GM21423 (cell line): ENCODE data around the gene WDR31.
"Not testable (repeated sequence)": the region's sequence is repeated elsewhere in the genome, so short reads cannot be mapped to it uniquely, and the experiment has no call there.

Experiments
- ATAC-seq: cut with Tn5 transposase; IDR thresholded peaks from one replicate; pipeline ENCODE4 v1.9.1; 2021; ENCODE audit warnings: mild to moderate bottlenecking, moderate library complexity; ENCODE audit not compliant: unreplicated experiment

The WDR31 gene

GRCh38 chr9:113368982-113369854 lies 29.1 kb upstream of the WDR31 start:
- ATAC-seq: no peak

DNA sequence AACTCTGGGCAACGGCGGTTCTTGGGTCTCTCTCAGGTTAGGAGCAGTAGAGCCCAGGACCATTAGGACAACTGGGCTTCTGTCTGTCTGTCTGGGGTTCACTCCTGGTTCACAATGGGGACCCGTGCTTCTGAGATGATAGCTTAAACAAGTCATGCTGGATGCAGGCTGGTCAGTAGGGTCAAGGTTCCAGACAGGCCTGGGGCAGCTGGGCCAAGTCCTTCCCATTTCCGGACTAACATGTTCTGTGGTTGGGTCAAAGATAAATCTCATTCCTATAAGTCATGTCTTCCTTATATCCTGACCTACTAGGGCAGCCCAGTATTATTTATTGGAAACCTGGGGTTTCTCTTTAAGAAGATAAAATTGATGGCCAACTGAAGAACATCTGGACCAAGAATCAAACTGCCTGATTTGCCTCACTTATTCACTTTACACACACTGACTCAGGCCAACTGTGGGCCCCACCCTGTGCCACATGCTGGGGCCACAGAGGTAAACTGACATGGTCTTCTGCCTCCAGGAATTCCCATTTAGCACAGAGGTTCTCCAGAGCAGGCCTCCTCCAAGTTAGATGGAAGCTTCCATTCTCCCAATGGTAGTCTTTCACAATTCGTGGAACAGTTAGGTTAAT lies 28.4 kb upstream of the WDR31 start:
- no peak for ATAC-seq

- ATAC-seq: not testable (repeated sequence)
Measured at GRCh38 chr9:113365652-113366051, 25.6 kb upstream of the WDR31 start.

- ATAC-seq: no peak
Measured at GRCh38 chr9:113364951-113365350, 24.9 kb upstream of the WDR31 start.

GRCh38 chr9:113363336-113363735 lies 23.3 kb upstream of the WDR31 start:
- ATAC-seq: no peak

- no peak for ATAC-seq
Measured at GRCh38 chr9:113361304-113362018, 21.4 kb upstream of the WDR31 start.

DNA sequence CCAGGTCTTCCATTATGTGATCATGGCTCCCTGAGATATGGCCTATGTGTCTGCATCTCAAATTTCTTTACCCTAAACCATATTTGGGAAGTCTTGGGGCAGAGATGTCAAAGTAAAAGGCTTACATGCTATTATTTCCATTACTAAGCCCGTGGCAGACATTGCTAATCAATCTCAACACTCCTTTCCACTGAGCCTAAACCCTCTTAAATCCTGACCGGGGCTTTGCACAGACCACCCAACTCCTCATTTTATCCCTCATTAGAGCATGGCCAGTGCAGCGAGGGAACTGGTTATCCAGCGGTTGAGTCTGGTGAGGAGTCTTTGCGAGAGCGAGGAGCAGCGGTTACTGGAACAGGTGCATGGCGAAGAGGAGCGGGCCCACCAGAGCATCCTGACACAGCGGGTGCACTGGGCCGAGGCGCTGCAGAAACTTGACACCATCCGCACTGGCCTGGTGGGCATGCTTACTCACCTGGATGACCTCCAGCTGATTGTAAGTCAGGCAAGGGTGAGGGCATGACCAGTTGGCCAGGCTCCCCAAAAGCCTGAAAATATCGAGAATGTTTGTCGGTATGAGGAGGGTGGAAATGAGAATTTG lies 20.3 kb upstream of the WDR31 start:
- no peak for ATAC-seq

DNA sequence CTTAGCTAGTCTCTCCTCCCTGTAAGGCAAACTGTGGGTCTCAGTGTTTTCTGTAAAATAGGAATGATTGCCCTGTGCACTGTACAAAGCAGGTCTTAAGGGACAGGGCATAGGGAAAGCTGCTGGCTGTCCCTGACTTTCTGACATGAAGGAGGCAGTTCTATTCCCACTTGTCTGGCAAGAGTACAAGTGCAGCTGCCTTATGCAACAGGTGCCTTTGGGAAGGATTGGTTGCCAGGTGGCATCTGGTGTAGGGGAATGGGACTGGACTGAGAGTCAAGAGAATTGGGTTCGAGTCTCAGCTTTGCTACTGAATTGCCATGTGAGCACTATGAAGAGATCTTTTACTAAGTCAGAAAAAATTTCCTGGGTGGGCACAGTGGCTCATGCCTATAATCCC lies 19.3 kb upstream of the WDR31 start:
- no peak for ATAC-seq

DNA sequence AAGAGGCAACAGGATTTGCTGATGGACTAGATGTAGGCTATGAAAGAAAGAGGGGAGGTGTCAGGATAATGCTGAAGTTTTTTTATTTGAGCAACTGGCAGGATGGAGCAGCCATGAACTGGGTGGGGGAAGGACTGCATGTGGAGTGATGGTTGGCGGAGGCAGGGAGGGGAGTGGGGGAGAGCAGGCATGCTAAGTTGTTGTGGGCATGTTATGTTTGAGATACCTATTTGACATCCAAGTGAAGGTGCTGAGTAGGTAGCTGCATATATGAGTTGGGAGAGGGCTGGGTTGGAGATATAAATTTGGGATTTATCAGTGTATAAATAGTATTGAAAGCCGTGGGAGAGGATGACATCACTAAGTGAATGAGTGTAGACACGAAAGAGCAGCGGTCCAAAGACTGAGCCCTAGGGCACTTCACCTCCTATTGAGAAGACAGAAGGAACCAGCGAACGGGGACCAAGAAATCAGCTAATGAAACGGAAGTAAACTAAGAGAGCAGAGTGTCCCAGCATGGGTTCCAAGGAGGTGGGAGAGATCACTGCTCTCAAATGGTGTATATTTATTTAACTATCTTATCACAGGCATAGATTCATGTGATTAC lies 16.7 kb upstream of the WDR31 start:
- ATAC-seq: no peak

DNA sequence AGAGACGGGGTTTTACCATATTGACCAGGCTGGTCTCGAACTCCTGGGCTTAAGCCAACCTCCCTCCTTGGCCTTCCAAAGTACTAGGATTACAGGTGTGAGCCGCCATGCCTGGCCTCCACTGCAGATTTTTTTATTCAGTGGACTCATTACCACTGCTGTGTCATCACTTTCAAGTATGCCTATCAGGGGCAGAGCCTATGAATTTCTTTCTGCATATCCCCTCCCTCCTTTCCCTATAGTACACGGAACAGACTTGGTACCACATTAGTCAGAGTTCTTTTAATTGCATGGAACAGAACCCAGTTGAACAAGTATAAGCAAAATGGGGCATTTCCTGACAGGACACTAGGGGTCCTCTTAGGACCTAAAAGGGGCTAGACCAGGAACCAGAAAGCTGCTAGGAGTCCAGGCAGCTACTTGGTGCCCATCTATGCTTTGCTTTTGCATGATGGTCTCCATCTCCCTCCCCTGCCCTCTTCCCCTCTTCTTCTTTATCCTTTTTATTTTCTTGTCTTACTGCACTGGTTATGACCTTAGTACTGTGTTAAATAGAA lies 15.0 kb upstream of the WDR31 start:
- no peak for ATAC-seq

DNA sequence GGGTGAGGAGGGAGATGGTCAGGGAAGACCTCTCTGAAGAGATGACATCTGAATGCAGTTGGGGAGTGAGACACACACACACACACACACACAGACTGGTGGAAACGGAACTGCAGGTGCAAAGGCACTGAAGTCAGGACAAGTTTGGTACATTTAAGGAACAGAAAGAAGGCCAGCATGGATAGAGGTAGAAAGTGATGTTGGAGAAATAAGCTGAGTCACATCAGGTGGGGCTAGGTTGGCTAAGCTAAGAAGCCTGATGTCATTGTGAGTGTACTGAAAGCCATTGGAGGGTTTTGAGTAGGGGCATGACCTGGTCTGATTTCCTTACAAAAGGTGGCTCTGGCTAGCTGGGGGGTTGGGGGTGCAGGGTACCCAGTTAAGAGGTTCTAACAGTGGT lies 12.3 kb upstream of the WDR31 start:
- ATAC-seq: no peak

- no peak for ATAC-seq
Measured at GRCh38 chr9:113352006-113352405, 11.9 kb upstream of the WDR31 start.

DNA sequence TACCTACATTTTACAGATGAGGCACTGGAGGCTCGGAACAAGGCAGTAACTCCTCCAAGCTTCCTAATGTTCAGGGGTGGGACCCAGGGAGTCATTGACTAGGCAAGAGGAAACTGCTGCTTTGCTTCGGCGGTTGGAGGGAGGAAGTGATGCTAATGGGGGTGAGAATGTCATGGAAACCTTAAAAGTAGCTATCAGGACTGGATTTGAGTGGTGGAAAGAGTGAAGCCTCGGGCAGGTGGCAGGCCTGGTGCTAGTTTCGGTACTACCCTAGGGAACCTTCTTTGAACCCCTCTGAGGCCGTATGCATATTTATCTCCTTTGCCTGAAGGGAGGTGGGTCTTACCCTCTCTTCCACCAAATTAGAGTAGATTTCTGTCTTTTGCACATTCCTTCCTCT lies 10.9 kb upstream of the WDR31 start:
- ATAC-seq: peak; percentile 42

GRCh38 chr9:113350107-113350661 lies 10.1 kb upstream of the WDR31 start:
- ATAC-seq: no peak

DNA sequence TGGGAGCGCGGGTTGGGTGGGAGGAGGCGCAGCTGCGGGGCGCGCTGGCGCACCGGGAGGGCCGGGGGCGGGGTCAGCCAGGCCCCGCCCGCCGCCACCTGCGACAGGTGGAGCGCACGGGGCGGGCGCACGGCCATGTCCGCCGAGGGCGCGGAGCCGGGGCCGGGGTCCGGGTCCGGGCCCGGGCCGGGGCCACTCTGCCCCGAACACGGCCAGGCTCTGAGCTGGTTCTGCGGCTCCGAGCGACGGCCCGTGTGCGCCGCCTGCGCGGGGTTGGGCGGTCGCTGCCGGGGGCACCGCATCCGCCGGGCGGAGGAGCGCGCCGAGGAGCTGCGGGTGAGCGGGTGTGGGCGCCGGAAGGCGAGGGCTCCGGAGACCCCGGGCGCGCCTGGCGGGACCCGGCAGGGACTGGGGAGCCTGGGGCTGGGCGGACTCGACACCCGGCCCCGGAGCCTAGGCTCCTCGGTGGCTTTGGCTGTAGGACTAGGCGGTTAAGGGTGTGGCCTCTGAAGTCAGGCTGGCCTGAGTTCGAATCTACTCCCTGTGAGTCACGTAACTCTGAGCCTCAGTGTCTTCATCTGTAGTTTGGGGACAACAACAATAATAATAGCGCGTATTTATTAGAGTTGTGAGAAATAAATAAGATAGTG lies 9.5 kb upstream of the WDR31 start, which contains the start of gene BSPRY:
BSPRY (plus strand) TSS at position 97 of the 650 bp plus-strand sequence; CDS start at position 136, 39 bp downstream.
- peak; percentile 36 for ATAC-seq

- ATAC-seq: no peak
Measured at GRCh38 chr9:113349066-113349444, 9.0 kb upstream of the WDR31 start.

GRCh38 chr9:113348437-113348836 lies 8.4 kb upstream of the WDR31 start:
- ATAC-seq: no peak

DNA sequence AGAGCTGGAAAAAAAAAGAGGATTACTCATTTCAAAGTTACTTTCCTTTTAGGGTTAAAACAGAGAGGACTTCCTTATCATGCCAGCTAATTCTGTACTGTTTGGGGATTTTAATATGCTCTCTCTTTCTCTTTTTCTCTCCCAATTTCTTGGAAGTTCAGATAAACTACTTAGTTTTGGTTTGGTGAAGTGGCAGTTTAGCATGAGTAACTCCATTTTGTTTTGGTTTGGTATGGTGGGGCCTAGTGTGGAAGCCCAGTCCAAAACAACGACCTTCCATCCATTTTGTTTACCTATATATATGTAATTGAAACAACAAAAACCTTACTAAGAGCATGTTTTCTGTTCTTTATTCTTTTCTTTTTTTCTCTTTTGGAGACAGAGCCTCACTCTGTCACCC lies 5.6 kb upstream of the WDR31 start:
- ATAC-seq: no peak

GRCh38 chr9:113345190-113345589 lies 5.1 kb upstream of the WDR31 start:
- no peak for ATAC-seq

- no peak for ATAC-seq
Measured at GRCh38 chr9:113343732-113344231, 3.7 kb upstream of the WDR31 start.
